HG03432 (cell line): ENCODE data around the gene STRADB.
"Not testable (repeated sequence)": the region's sequence is repeated elsewhere in the genome, so short reads cannot be mapped to it uniquely, and the experiment has no call there.

Experiments
- ATAC-seq: cut with Tn5 transposase; IDR thresholded peaks from one replicate; pipeline ENCODE4 v1.9.1; 2021; ENCODE audit warnings: mild to moderate bottlenecking, moderate library complexity; ENCODE audit not compliant: unreplicated experiment

STRADB gene

GRCh38 chr2:201451292-201452057, at the start of gene STRADB, which contains the start of gene TRAK2:
TSS of gene STRADB (plus strand) at chr2:201451740. CDS start at chr2:201454841, 3,101 bp downstream.
TSS of gene TRAK2 (minus strand) at chr2:201451458. CDS start at chr2:201420507, 30,951 bp downstream.
- ATAC-seq = peak; percentile 96

GRCh38 chr2:201401815-201402214, 49.7 kb upstream of the STRADB start:
- no peak for ATAC-seq

- ATAC-seq = no peak
Observed at GRCh38 chr2:201402651-201403562, 48.6 kb upstream of the STRADB start.

DNA sequence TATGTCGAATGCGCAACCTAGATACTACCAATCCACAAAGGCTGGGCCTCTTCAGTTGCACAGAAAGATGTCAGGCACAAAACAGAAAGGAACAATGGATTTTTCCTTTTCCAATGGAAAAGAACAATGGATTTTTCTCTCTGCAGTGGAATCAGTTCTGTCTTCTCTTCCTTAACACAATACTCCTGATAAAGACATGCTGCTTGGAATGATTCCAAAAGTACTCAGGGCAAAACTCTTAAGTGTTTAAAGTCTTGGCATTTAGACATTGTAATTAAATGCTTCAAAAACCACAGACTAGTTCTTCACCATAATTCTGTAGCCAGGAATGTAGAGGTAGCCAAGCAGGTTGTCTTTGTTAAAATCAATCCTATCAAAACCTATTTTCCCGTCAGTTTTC, 47.7 kb upstream of the STRADB start:
- ATAC-seq = no peak

DNA sequence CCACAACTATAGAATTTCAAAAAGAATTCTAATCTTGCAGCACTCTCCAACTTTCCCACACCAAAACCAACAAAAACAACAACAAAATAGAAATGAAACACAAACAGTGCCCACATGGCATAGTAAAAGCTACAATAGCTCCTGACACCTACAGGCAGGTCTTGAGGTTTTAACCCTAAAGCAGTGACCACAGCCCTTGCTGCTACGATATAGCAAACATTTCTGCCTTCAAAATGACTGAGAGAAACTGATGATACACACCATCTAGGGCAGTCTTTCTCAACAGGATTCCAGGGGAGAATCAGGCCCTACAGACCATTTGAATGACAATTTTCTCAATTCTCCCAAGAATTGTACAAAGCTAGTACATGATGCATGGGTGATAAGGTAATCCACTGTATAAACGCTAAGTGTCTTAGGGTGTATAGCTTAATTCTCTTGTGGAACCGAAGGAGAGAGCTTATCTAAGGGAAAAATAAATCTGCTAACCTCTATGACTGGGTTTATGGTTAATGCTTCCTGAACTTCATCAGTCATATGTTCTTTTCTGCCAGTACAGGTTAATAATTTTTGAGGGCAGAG, 46.8 kb upstream of the STRADB start:
- no peak for ATAC-seq

GRCh38 chr2:201406077-201406662, 45.4 kb upstream of the STRADB start:
- ATAC-seq = no peak

- no peak for ATAC-seq
Observed at GRCh38 chr2:201407265-201407664, 44.3 kb upstream of the STRADB start.

DNA sequence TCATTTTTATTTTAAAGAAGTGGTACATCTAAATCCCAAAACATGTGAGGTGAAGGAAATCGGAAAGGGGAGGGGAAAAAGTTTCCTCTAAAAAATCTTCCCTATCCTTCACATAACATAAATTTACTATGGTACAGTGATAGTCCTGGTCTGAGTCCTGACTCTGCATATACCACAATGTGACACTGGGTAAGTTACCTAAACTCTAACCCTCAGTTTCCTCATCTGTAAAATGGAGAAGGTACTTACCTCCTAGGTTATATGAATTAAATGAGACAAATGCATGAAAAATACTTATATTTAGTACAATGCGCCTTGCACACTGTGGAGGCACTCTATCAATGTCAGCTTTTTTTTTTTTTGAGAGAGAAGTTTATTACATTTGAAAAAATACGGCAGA, 42.6 kb upstream of the STRADB start:
- ATAC-seq = no peak

- no peak for ATAC-seq
Observed at GRCh38 chr2:201411421-201411820, 40.1 kb upstream of the STRADB start.

- no peak for ATAC-seq
Observed at GRCh38 chr2:201413143-201413542, 38.4 kb upstream of the STRADB start.

- ATAC-seq = peak; percentile 14
Observed at GRCh38 chr2:201413552-201413951, 38.0 kb upstream of the STRADB start.

DNA sequence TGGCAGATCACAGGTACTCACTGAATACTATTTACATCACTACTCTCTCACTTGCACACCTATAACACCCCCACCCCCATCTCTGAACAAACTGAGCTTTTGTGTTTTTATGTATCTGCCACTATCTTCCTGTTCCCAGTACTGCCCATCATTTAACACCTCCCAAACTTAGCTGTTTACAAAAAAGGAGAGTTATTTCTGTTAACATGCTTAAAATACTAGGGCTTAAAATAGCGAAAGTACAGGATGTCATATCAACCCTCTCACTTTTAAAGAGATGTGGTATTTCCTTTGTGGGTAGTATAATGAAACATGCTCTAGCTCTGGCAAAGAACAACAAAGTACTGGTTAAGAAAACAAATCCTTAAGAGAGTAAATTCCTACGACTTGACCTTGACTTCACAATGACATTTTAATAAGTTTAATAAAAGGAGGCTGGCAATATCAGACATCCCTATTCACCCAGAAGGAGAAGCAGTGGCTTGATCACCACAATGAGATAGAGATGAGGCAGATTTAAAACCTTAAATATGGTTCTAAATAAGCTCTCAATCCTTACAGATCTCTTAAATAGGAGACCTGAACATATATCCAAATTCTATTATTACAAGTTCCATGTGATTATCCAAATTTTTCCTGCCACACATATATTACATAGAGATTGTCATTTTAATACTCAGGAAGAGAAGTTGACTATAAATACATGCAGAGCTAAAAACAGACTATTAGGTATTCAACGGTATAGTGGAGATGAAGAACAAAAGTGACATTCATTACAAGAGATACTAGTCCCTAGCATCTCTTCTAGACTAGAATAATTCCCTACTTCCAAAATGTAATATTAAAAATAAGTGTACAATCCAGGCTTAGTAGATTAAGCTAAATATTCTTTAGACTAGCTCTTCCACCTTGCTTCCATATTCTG, 37.2 kb upstream of the STRADB start:
- ATAC-seq = peak; percentile 84

- ATAC-seq = no peak
Observed at GRCh38 chr2:201415149-201415548, 36.4 kb upstream of the STRADB start.

- no peak for ATAC-seq
Observed at GRCh38 chr2:201419057-201419635, 32.4 kb upstream of the STRADB start.

DNA sequence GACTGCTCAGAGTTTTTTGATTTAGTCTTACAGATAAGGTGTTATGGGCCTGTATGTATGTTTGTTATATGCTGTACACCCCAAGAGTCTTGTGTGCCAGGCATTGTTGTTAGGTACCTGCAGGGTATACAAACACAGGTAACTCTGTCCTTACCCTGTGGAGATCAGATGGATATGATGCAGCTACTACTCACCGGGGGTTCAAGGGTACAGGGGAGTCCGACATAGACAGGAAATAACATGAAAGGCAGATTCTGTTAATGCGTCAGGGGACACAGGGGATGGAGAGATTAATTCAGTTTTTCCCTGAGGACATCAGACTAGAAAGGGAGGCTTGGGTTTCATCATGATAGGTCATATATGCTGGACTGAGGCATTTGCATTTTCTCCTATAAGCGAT, 31.6 kb upstream of the STRADB start:
- no peak for ATAC-seq

DNA sequence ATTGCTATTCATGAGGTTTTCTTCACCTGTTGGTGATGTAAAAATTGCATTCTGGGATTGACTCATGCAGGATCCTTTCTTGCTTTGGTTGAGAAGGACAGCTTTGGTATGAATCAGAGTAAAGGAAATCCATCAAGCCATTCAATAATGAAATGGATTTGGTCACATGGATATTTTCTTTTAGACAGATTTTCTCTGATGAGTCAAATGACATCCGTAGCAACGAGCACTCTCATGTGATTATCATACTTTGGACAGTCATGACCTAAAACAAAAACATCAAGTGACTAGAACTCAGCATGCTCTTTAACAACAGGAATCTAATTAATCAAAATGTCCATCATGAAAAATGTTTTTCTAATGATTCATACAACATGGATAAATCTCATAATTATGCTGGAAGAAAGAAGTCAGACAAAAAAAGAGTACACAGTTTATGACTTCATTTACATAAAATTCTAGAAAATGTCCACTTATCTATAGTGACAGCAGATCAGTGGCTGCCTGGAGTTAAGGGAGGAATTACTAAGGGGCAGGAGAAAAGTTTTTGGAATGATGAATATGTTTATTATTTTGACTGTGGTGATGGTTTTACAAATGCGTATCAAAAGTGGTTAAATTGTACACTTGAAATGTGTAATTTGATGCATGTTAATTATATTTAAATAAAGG, 31.0 kb upstream of the STRADB start:
- no peak for ATAC-seq

- ATAC-seq = no peak
Observed at GRCh38 chr2:201425952-201426351, 25.6 kb upstream of the STRADB start.

GRCh38 chr2:201428366-201428765, 23.2 kb upstream of the STRADB start:
- ATAC-seq = not testable (repeated sequence)

GRCh38 chr2:201429835-201430234, 21.7 kb upstream of the STRADB start:
- ATAC-seq = not testable (repeated sequence)
